ENCODE measurements around the gene EDARADD. TPM values are rescaled to one million over a fixed set of nuclear protein-coding genes. Genes with fewer than 3 reads are reported as not detected.
A peak's percentile ranks its signal among the peaks of the same experiment; 100 is the strongest.

Gene EDARADD
- total and polyA plus RNA-seq, 2 of the 13 experiments (the other 11 are each of a cell fraction or from before 2014, with no cell fraction given) = 0.03 TPM; not detected in 1

DNA sequence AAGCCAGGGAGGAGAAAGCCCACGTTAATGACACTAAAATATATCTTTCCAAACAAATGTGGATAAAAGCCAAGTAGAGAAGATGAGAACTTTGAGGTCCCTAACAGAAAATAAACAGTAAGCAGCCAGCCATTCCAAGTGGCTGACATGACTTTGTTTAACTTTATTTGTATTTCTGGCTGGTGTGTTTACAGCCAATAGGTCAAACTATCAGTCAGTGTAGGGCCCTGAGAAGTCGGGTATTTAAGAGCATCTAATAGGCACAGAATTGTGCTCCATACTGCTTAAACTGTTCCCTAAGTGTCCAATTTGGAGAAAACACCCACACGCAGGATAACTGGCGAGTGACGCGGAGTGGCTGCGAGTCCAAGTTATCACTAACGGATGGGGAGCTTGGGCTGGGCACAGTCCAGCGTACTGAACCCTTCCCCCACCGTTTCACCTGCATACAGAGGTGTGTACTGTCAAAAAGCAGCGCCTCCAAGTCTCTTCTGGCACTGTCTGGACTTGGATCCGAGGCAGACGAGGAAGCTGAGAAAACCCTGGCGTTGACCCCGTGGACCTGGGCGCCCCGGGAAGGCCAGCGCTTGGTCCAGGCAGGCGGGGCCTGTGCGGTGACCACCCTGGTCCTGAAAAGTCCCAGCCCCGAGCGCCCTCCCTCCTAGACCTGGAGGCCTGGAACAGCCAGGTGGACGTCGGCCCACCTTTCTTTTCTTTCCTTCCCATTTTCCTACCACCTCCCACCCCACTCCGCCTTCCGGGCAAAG lies 129.0 kb downstream of the EDARADD start (continued):
- TF ChIP-seq, protein P1, sequence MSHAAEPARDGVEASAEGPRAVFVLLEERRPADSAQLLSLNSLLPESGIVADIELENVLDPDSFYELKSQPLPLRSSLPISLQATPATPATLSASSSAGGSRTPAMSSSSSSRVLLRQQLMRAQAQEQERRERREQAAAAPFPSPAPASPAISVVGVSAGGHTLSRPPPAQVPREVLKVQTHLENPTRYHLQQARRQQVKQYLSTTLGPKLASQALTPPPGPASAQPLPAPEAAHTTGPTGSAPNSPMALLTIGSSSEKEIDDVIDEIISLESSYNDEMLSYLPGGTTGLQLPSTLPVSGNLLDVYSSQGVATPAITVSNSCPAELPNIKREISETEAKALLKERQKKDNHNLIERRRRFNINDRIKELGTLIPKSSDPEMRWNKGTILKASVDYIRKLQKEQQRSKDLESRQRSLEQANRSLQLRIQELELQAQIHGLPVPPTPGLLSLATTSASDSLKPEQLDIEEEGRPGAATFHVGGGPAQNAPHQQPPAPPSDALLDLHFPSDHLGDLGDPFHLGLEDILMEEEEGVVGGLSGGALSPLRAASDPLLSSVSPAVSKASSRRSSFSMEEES (CRISPR knock-in tag; IDR thresholded peaks at IDR 0.05) = no peak
- TF ChIP-seq, protein P2, sequence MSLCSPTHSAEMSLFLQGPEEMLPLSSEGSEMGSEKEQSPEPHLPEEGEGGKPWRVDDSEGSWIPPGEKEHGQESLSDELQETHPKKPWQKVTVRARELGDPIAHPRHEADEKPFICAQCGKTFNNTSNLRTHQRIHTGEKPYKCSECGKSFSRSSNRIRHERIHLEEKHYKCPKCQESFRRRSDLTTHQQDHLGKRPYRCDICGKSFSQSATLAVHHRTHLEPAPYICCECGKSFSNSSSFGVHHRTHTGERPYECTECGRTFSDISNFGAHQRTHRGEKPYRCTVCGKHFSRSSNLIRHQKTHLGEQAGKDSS (CRISPR knock-in tag; IDR thresholded peaks at IDR 0.05; ENCODE audit: borderline replicate concordance, low read depth) = no peak
- TF ChIP-seq ZNF260 (CRISPR knock-in tag; IDR thresholded peaks at IDR 0.05; ENCODE audit: borderline replicate concordance, low read depth) (no peak), BORCS8-MEF2B (CRISPR knock-in tag; IDR thresholded peaks at IDR 0.05) (0 out of 2 replicates have a peak, but pooled peaks have one; percentile 16), RXRA (CRISPR knock-in tag; IDR thresholded peaks at IDR 0.05) (peak; percentile 47), ARNT (IDR thresholded peaks at IDR 0.05) (no peak), TCF7 (IDR thresholded peaks at IDR 0.05; ENCODE audit: low read depth) (no peak), EZH2 (conservative IDR thresholded peaks at IDR 0.05; ENCODE audit: low read depth, low read length) (no peak), KLF16 (CRISPR knock-in tag; IDR thresholded peaks at IDR 0.05) (no peak), ZNF160 (CRISPR knock-in tag; IDR thresholded peaks at IDR 0.05) (no peak), ZC3H4 (CRISPR knock-in tag; IDR thresholded peaks at IDR 0.05; ENCODE audit: borderline replicate concordance) (no peak; the same call in 1 of the 2 replicates), ZNF598 (CRISPR knock-in tag; IDR thresholded peaks at IDR 0.05; ENCODE audit: borderline replicate concordance) (no peak), ZNF550 (CRISPR knock-in tag; IDR thresholded peaks at IDR 0.05; ENCODE audit: borderline replicate concordance) (no peak), RBM22 (optimal IDR thresholded peaks at IDR 0.05; ENCODE audit: low read length) (no peak), MXI1 (IDR thresholded peaks at IDR 0.05; ENCODE audit: borderline replicate concordance, low read depth, low read length) (no peak; the same call in 2 of the 3 replicates), ZNF782 (CRISPR knock-in tag; IDR thresholded peaks at IDR 0.05; ENCODE audit: borderline replicate concordance) (0 out of 2 replicates have a peak, but pooled peaks have one; percentile 20), RARG (CRISPR knock-in tag; IDR thresholded peaks at IDR 0.05; ENCODE audit: low read depth) (no peak), ZNF382 (CRISPR knock-in tag; IDR thresholded peaks at IDR 0.05; ENCODE audit: borderline replicate concordance) (no peak), HNRNPL (IDR thresholded peaks at IDR 0.05; ENCODE audit: low read depth, low read length) (no peak), FOXK2 (IDR thresholded peaks at IDR 0.05) (no peak), ZNF772 (CRISPR knock-in tag; IDR thresholded peaks at IDR 0.05) (no peak), GATAD2A (CRISPR knock-in tag; IDR thresholded peaks at IDR 0.05) (0 out of 2 replicates have a peak, but pooled peaks have one; percentile 35), SP5 (CRISPR knock-in tag; IDR thresholded peaks at IDR 0.05; ENCODE audit: borderline replicate concordance, low read depth) (0 out of 2 replicates have a peak, but pooled peaks have one; percentile 8), TSC22D2 (CRISPR knock-in tag; IDR thresholded peaks at IDR 0.05; ENCODE audit: borderline replicate concordance) (no peak), POLR2AphosphoS2 (IDR thresholded peaks at IDR 0.05; ENCODE audit: low read depth, low read length) (no peak)
- TF ChIP-seq, protein P3, sequence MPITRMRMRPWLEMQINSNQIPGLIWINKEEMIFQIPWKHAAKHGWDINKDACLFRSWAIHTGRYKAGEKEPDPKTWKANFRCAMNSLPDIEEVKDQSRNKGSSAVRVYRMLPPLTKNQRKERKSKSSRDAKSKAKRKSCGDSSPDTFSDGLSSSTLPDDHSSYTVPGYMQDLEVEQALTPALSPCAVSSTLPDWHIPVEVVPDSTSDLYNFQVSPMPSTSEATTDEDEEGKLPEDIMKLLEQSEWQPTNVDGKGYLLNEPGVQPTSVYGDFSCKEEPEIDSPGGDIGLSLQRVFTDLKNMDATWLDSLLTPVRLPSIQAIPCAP (CRISPR knock-in tag; IDR thresholded peaks at IDR 0.05; ENCODE audit: low read depth) = 0 out of 2 replicates have a peak, but pooled peaks have one; percentile 30
- TF ChIP-seq, protein P4, sequence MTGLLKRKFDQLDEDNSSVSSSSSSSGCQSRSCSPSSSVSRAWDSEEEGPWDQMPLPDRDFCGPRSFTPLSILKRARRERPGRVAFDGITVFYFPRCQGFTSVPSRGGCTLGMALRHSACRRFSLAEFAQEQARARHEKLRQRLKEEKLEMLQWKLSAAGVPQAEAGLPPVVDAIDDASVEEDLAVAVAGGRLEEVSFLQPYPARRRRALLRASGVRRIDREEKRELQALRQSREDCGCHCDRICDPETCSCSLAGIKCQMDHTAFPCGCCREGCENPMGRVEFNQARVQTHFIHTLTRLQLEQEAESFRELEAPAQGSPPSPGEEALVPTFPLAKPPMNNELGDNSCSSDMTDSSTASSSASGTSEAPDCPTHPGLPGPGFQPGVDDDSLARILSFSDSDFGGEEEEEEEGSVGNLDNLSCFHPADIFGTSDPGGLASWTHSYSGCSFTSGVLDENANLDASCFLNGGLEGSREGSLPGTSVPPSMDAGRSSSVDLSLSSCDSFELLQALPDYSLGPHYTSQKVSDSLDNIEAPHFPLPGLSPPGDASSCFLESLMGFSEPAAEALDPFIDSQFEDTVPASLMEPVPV (CRISPR knock-in tag; IDR thresholded peaks at IDR 0.05) = no peak

Measured in HepG2 (cell line).